Colonic mucosa (tissue), 4 donors: ENCODE data around the gene AP2A2. TPM values are rescaled to one million over a fixed set of nuclear protein-coding genes. Genes with fewer than 3 reads are reported as not detected.

Experiments
- DNase-seq: peaks from one replicate; pipeline ENCODE4 v3.0.0-alpha.2; 2020
- H3K27ac ChIP-seq: fragments of 200-600 bp; one replicate; pipeline ENCODE4 v1.8.0; 2021
- H3K27me3 ChIP-seq: fragments of 200-600 bp; one replicate; pipeline ENCODE4 v1.8.0; 2021
- H3K36me3 ChIP-seq: fragments of 200-600 bp; one replicate; pipeline ENCODE4 v1.8.0; 2021
- H3K4me1 ChIP-seq: fragments of 200-600 bp; one replicate; pipeline ENCODE4 v1.8.0; 2021; ENCODE audit warnings: mild to moderate bottlenecking
- H3K4me3 ChIP-seq: fragments of 200-600 bp; one replicate; pipeline ENCODE4 v1.8.0; 2021
- H3K9ac ChIP-seq, 2 donors: one replicate each; pipeline ENCODE4 v1.7.0; 2013; ENCODE audit warnings: control low read depth in 2 of 2, low read depth in 2 of 2, low read length in 2 of 2
- H3K9me3 ChIP-seq: fragments of 200-600 bp; one replicate; pipeline ENCODE4 v1.8.0; 2021
- CTCF ChIP-seq: fragments of 200-600 bp; IDR thresholded peaks from one replicate; pipeline ENCODE4 v1.8.0; 2022; ENCODE audit warnings: antibody characterized with exemption, mild to moderate bottlenecking
- intact Hi-C: fragments of 100-400 bp; cut with DNase I; formaldehyde crosslinking; loops from one replicate; pipeline ENCODE4 v1.14.1; 2022
- total RNA-seq, 2 donors: library from RNA; stranded (reverse); fragmentation: NEBNext Ultra II Directional in 1 of 2; extraction: Animal tissue kit (Norgen Biotek cat#: 25700) in 1 of 2; gene quantifications; one replicate each; pipeline ENCODE4 v1.2.1, GENCODE V29; 2021
- donor health status: healthy.
- donor health status: DM: no; HTN: no; CAD: no.
- donor health status: DM: no; HTN: no; CAD: no.

The AP2A2 gene
- total RNA-seq, 2 donors from 2014 or later, result 69.4 to 72.5 TPM

- TF ChIP-seq CTCF, result no peak
- Histone ChIP-seq H3K36me3 (no peaks in the 10 kb centered on the region), H3K27me3 (no peaks in the 10 kb centered on the region), H3K9ac (peak overlapping the region; percentile 86 to 93), H3K4me3 (peak overlapping the region; percentile 55), H3K27ac (peak overlapping the region; percentile 83), H3K9me3 (no peaks in the 10 kb centered on the region), H3K4me1 (peaks cover 19% of the 10 kb centered on the region)
- DNase-seq, result peak; percentile 53
- intact Hi-C loops, result no loop called here
Measured at GRCh38 chr11:926341-926916, 759 bp downstream of the AP2A2 start.

- DNase-seq, result no peak
- intact Hi-C loops, result no loop called here
- no peak for TF ChIP-seq CTCF
- H3K4me3 ChIP-seq, result no peak overlapping the region
- H3K9me3 ChIP-seq, result no peaks in the 10 kb centered on the region
- H3K27me3 ChIP-seq, result no peaks in the 10 kb centered on the region
- H3K27ac ChIP-seq, result peak overlapping the region; percentile 53
- no peaks in the 10 kb centered on the region for H3K36me3 ChIP-seq
- peak overlapping the region in 1 of 2 donors; percentile 48 for H3K9ac ChIP-seq
- H3K4me1 ChIP-seq, result peaks cover 19% of the 10 kb centered on the region
Measured at GRCh38 chr11:927871-928270, 2.2 kb downstream of the AP2A2 start.

GRCh38 chr11:928786-929185 is 3.1 kb downstream of the AP2A2 start:
- Histone ChIP-seq H3K4me1 (peaks cover 19% of the 10 kb centered on the region), H3K27me3 (no peaks in the 10 kb centered on the region), H3K36me3 (no peaks in the 10 kb centered on the region), H3K4me3 (no peak overlapping the region), H3K27ac (peak overlapping the region; percentile 53), H3K9me3 (no peaks in the 10 kb centered on the region), H3K9ac (peak overlapping the region in 1 of 2 donors; percentile 48)
- no peak for TF ChIP-seq CTCF
- intact Hi-C loops, result no loop called here
- DNase-seq, result no peak

GRCh38 chr11:929405-929804 is 3.7 kb downstream of the AP2A2 start:
- no peak for TF ChIP-seq CTCF
- Histone ChIP-seq H3K9me3 (no peaks in the 10 kb centered on the region), H3K4me1 (peaks cover 19% of the 10 kb centered on the region), H3K27ac (no peak overlapping the region), H3K27me3 (no peaks in the 10 kb centered on the region), H3K4me3 (no peak overlapping the region), H3K36me3 (no peaks in the 10 kb centered on the region), H3K9ac (peak overlapping the region in 1 of 2 donors; percentile 14)
- intact Hi-C loops, result no loop called here
- no peak for DNase-seq

GRCh38 chr11:931385-931784 is 5.7 kb downstream of the AP2A2 start:
- Histone ChIP-seq H3K4me1 (peaks cover 19% of the 10 kb centered on the region), H3K27me3 (no peaks in the 10 kb centered on the region), H3K9ac (no peak overlapping the region), H3K27ac (no peak overlapping the region), H3K36me3 (no peaks in the 10 kb centered on the region), H3K9me3 (no peaks in the 10 kb centered on the region), H3K4me3 (no peak overlapping the region)
- DNase-seq, result no peak
- intact Hi-C loops, result no loop called here
- TF ChIP-seq CTCF, result no peak
